Fibroblast of skin of back (primary cell): Measurements from ENCODE around the gene ANKFN1.

Experiments
- DNase-seq: peaks from one replicate; pipeline ENCODE4 v3.0.0-alpha.2; 2013

ANKFN1 gene

GRCh38 chr17:56514899-56515298 is 361.6 kb downstream of the ANKFN1 start:
- no peak for DNase-seq

- no peak for DNase-seq
Observed at GRCh38 chr17:56521414-56522141, 368.3 kb downstream of the ANKFN1 start.

GRCh38 chr17:56523042-56523441 is 369.8 kb downstream of the ANKFN1 start:
- no peak for DNase-seq

- DNase-seq = no peak
Observed at GRCh38 chr17:56528696-56529095, 375.4 kb downstream of the ANKFN1 start.

- DNase-seq = no peak
Observed at GRCh38 chr17:56532926-56533325, 379.7 kb downstream of the ANKFN1 start.

GRCh38 chr17:56536766-56537165 is 383.5 kb downstream of the ANKFN1 start:
- DNase-seq = no peak

- peak; percentile 57 for DNase-seq
Observed at GRCh38 chr17:56540836-56541235, 387.6 kb downstream of the ANKFN1 start.

- DNase-seq = no peak
Observed at GRCh38 chr17:56543280-56543679, 390.0 kb downstream of the ANKFN1 start.

GRCh38 chr17:56545106-56545505 is 391.8 kb downstream of the ANKFN1 start:
- no peak for DNase-seq

- no peak for DNase-seq
Observed at GRCh38 chr17:56545930-56546329, 392.7 kb downstream of the ANKFN1 start.

GRCh38 chr17:56548661-56549060 is 395.4 kb downstream of the ANKFN1 start:
- no peak for DNase-seq

GRCh38 chr17:56549501-56549900 is 396.2 kb downstream of the ANKFN1 start:
- no peak for DNase-seq

- DNase-seq = no peak
Observed at GRCh38 chr17:56557682-56558081, 404.4 kb downstream of the ANKFN1 start.

- DNase-seq = no peak
Observed at GRCh38 chr17:56558088-56558487, 404.8 kb downstream of the ANKFN1 start.
